Ovary (tissue), 3 donors: ENCODE data around the gene COL27A1.
"Not testable (repeated sequence)": the region's sequence is repeated elsewhere in the genome, so short reads cannot be mapped to it uniquely, and the experiment has no call there.

Experiments
- POLR2A ChIP-seq: fragments of 450-650 bp; IDR thresholded peaks from one replicate; pipeline ENCODE4 v1.6.1; 2017; ENCODE audit warnings: antibody characterized with exemption, mild to moderate bottlenecking, moderate library complexity
- TF ChIP-seq, protein P1 (sequence below), 3 donors: fragments of 450-650 bp in 2 of 3; fragments of 200-600 bp in 1 of 3; IDR thresholded peaks; one replicate each; pipeline versions ENCODE4 v1.5.1 to v1.8.0; 2016 to 2022; ENCODE audit warnings: antibody characterized with exemption in 3 of 3, mild to moderate bottlenecking in 1 of 3
- donor health status: DM: no; HTN: no; CAD: no.

DNA sequence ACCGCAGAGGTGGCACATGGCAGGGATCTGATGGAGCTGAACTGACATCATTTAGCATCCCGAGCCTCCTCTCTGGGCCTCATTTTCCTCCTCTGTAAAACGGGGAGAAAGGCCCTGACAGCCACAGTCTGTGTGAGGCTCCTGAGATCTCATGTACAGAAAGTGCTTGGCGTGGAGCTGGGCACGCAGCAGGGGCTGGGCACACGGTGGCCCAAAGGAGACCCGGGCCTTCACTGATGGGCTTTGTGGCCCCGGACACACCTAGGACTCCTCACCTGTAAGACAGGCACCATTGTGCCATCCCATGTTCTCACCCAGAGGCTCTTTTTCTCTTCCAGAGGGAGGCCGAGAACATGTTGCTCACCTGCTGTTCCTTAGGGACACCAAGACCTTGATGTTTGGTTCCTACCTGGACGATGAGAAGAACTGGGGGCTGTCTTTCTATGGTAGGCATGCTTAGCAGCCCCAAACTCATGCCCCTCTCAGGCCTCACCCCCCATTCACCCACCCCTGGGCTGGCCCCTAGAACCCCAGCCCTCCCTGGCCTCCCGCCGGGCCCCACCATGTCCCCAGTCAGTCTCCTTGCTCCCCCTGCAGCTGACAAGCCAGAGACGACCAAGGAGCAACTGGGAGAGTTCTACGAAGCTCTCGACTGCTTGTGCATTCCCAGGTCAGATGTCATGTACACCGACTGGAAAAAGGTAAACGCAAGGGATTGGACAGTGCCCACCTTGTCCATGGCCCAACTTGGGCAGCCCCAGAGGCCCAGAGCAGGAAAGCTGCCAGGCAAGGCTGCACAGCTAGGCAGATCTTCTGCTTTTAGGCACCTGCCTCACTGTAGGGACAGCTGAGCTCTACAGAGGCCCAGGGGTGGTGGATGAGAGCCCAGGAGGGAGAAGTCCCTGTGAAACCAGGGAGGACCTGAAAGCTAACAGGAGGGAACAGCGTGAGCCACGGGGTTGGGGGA lies 176.2 kb downstream of the COL27A1 start:
- TF ChIP-seq, protein P1, sequence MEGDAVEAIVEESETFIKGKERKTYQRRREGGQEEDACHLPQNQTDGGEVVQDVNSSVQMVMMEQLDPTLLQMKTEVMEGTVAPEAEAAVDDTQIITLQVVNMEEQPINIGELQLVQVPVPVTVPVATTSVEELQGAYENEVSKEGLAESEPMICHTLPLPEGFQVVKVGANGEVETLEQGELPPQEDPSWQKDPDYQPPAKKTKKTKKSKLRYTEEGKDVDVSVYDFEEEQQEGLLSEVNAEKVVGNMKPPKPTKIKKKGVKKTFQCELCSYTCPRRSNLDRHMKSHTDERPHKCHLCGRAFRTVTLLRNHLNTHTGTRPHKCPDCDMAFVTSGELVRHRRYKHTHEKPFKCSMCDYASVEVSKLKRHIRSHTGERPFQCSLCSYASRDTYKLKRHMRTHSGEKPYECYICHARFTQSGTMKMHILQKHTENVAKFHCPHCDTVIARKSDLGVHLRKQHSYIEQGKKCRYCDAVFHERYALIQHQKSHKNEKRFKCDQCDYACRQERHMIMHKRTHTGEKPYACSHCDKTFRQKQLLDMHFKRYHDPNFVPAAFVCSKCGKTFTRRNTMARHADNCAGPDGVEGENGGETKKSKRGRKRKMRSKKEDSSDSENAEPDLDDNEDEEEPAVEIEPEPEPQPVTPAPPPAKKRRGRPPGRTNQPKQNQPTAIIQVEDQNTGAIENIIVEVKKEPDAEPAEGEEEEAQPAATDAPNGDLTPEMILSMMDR (IDR thresholded peaks at IDR 0.05): not testable (repeated sequence)
- not testable (repeated sequence) for TF ChIP-seq POLR2A
